Breast epithelium (tissue), 4 donors: ENCODE results near the gene TENM3. TPM values are rescaled to one million over a fixed set of nuclear protein-coding genes. Genes with fewer than 3 reads are reported as not detected.

Source experiments
- DNase-seq, 2 donors: peaks; one replicate each; pipeline ENCODE4 v3.0.0-alpha.2; 2019; ENCODE audit warnings: low spot score in 2 of 2
- H3K27ac ChIP-seq, 2 donors: fragments of 200-600 bp; sonication (generic) in 1 of 2; one replicate each; pipeline ENCODE4 v1.5.1; 2016 to 2019; ENCODE audit warnings: mild to moderate bottlenecking in 1 of 2
- H3K27me3 ChIP-seq, 2 donors: fragments of 200-600 bp; sonication (generic) in 1 of 2; one replicate each; pipeline versions ENCODE4 v1.5.1 to v1.6.0; 2017 to 2019; ENCODE audit warnings: control low read depth in 1 of 2, mild to moderate bottlenecking in 1 of 2
- H3K36me3 ChIP-seq: fragments of 200-600 bp; one replicate; pipeline ENCODE4 v1.5.1; 2019
- H3K4me1 ChIP-seq, 2 donors: fragments of 200-600 bp; sonication (generic); one replicate each; pipeline ENCODE4 v1.5.1; 2016 to 2019; ENCODE audit warnings: control low read depth in 1 of 2
- H3K4me3 ChIP-seq, 3 donors: fragments of 200-600 bp; sonication (generic); 1 replicate in 2 of 3; 2 replicates in 1 of 3; pipeline ENCODE4 v1.5.1; 2016 to 2019; ENCODE audit warnings: mild to moderate bottlenecking in 3 of 3, moderate library complexity in 2 of 3
- H3K9me3 ChIP-seq, 2 donors: fragments of 200-600 bp; sonication (generic) in 1 of 2; one replicate each; pipeline ENCODE4 v1.5.1; 2016 to 2019; ENCODE audit warnings: control low read depth in 1 of 2
- CTCF ChIP-seq, 3 donors: fragments of 450-650 bp; IDR thresholded peaks; one replicate each; pipeline ENCODE4 v1.5.1; 2016 to 2017; ENCODE audit warnings: antibody characterized with exemption in 3 of 3, mild to moderate bottlenecking in 3 of 3, moderate library complexity in 3 of 3
- POLR2A ChIP-seq: fragments of 450-650 bp; IDR thresholded peaks from one replicate; pipeline ENCODE4 v1.6.1; 2016; ENCODE audit warnings: antibody characterized with exemption, mild to moderate bottlenecking, moderate library complexity
- POLR2AphosphoS5 ChIP-seq, 3 donors: sonication (generic); formaldehyde crosslinking; IDR thresholded peaks; one replicate each; pipeline ENCODE4 v1.6.1; 2017; ENCODE audit warnings: antibody characterized with exemption in 3 of 3
- intact Hi-C: fragments of 100-400 bp; cut with DNase I; formaldehyde crosslinking; loops from one replicate; pipeline ENCODE4 v1.15.1; 2023; ENCODE audit warnings: low total_unique reads
- total RNA-seq, 3 donors: library from RNA; depleted of rRNA; stranded (reverse); fragments of >200 nt; gene quantifications; one replicate each; pipeline ENCODE4 v1.1.0, GENCODE V29; 2016

TENM3 gene
- total RNA-seq, 3 donors from 2014 or later: 4.6 to 30.6 (median 8.8) TPM

- no peaks in the 10 kb centered on the region for H3K9me3 ChIP-seq
- DNase-seq: no peak
- H3K27ac ChIP-seq: no peak overlapping the region
- no peaks in the 10 kb centered on the region for H3K27me3 ChIP-seq
- no peak overlapping the region for H3K4me3 ChIP-seq
- H3K4me1 ChIP-seq: no peaks in the 10 kb centered on the region
- no peaks in the 10 kb centered on the region for H3K36me3 ChIP-seq
- TF ChIP-seq CTCF (IDR thresholded peaks at IDR 0.05): no peak
- intact Hi-C loops: no loop called here
Observed at GRCh38 chr4:182420189-182420588, 177.0 kb downstream of the TENM3 start.

- H3K36me3 ChIP-seq: no peaks in the 10 kb centered on the region
- no peaks in the 10 kb centered on the region for H3K9me3 ChIP-seq
- intact Hi-C loops: no loop called here
- no peak for TF ChIP-seq POLR2AphosphoS5 (IDR thresholded peaks at IDR 0.05)
- TF ChIP-seq POLR2A: no peak
- no peak for TF ChIP-seq CTCF (IDR thresholded peaks at IDR 0.05)
- DNase-seq: no peak
- H3K4me3 ChIP-seq: no peak overlapping the region
- H3K4me1 ChIP-seq: no peaks in the 10 kb centered on the region
- no peaks in the 10 kb centered on the region for H3K27me3 ChIP-seq
- no peak overlapping the region for H3K27ac ChIP-seq
Observed at GRCh38 chr4:182421753-182422152, 178.6 kb downstream of the TENM3 start.

GRCh38 chr4:182425302-182425701 is 182.1 kb downstream of the TENM3 start:
- DNase-seq: no peak
- H3K4me1 ChIP-seq: no peaks in the 10 kb centered on the region
- H3K27ac ChIP-seq: no peak overlapping the region
- no peak overlapping the region for H3K4me3 ChIP-seq
- no peaks in the 10 kb centered on the region for H3K27me3 ChIP-seq
- intact Hi-C loops: no loop called here
- no peak for TF ChIP-seq POLR2AphosphoS5 (IDR thresholded peaks at IDR 0.05)
- no peak for TF ChIP-seq POLR2A
- no peak for TF ChIP-seq CTCF (IDR thresholded peaks at IDR 0.05)
- H3K9me3 ChIP-seq: no peaks in the 10 kb centered on the region
- no peaks in the 10 kb centered on the region for H3K36me3 ChIP-seq

- no peak for TF ChIP-seq POLR2AphosphoS5 (IDR thresholded peaks at IDR 0.05)
- TF ChIP-seq CTCF (IDR thresholded peaks at IDR 0.05): no peak
Observed at GRCh38 chr4:182426901-182427300, 183.7 kb downstream of the TENM3 start.

GRCh38 chr4:182427554-182427953 is 184.4 kb downstream of the TENM3 start:
- Histone ChIP-seq H3K4me3 (no peak overlapping the region), H3K27ac (no peak overlapping the region), H3K27me3 (no peaks in the 10 kb centered on the region), H3K9me3 (no peaks in the 10 kb centered on the region), H3K4me1 (no peaks in the 10 kb centered on the region), H3K36me3 (no peaks in the 10 kb centered on the region)
- no peak for DNase-seq
- intact Hi-C loops: no loop called here
- TF ChIP-seq POLR2AphosphoS5 (IDR thresholded peaks at IDR 0.05) (no peak), CTCF (IDR thresholded peaks at IDR 0.05) (no peak), POLR2A (no peak)

More at GRCh38 chr4:182426901-182427300, 183.7 kb downstream of the TENM3 start:
- Histone ChIP-seq H3K27me3 (no peaks in the 10 kb centered on the region), H3K36me3 (no peaks in the 10 kb centered on the region), H3K27ac (no peak overlapping the region), H3K4me3 (no peak overlapping the region), H3K9me3 (no peaks in the 10 kb centered on the region), H3K4me1 (no peaks in the 10 kb centered on the region)
- intact Hi-C loops: no loop called here
- no peak for DNase-seq
